GM12878 (cell line): ENCODE results near the gene BAZ2A. TPM values are rescaled to one million over a fixed set of nuclear protein-coding genes. Genes with fewer than 3 reads are reported as not detected.

Source experiments
- ATAC-seq: fragments of 200-7000 bp; cut with Tn5 transposase; 3 replicates; pipeline ENCODE4 v1.9.1; 2020; ENCODE audit warnings: mild to moderate bottlenecking, moderate library complexity
- BruUV-seq: library from RNA; stranded (reverse); fragments of 400-500 nt; replicated peaks from 2 replicates; lab custom pipeline; 2021; lab: Mats Ljungman, UMichigan
- CTCF ChIA-PET: fragments of 300-600 bp; sonication (Branson Sonifier 250); formaldehyde crosslinking; extraction: SDS; loops from one replicate; lab custom pipeline; 2021; ENCODE audit warnings: inconsistent platforms; lab: Yijun Ruan, JAX
- POLR2A ChIA-PET: fragments of 350-600 bp; formaldehyde crosslinking; extraction: SDS; loops from one replicate; lab custom pipeline; 2021; ENCODE audit warnings: inconsistent platforms; lab: Charles Lee
- RAD21 ChIA-PET: fragments of 300-600 bp; sonication (Branson Sonifier 250); formaldehyde crosslinking; loops from one replicate; lab custom pipeline; 2023; ENCODE audit warnings: antibody characterized with exemption; ENCODE audit not compliant: unreplicated experiment; lab: Charles Lee
- SMC1A ChIA-PET: fragments of 300-600 bp; sonication (Branson Sonifier 250); formaldehyde crosslinking; loops from one replicate; lab custom pipeline; 2023; ENCODE audit not compliant: unreplicated experiment, uncharacterized antibody; lab: Charles Lee
- DNase-seq: peaks from one replicate; pipeline ENCODE4 v3.0.0-alpha.2; 2011; ENCODE audit warnings: low read depth, low spot score
- FAIRE-seq: peaks from 3 replicates; lab custom pipeline; 2011; peaks lifted over from hg19 to GRCh38; lab: Jason Lieb, UNC
- H2AFZ ChIP-seq: 2 replicates; pipeline ENCODE4 v1.6.0; 2011; ENCODE audit warnings: low read depth, low read length, control low read depth; ENCODE audit not compliant: control insufficient read depth
- H3K27ac ChIP-seq: 2 replicates; pipeline ENCODE4 v1.5.1; 2011; ENCODE audit warnings: control low read depth; ENCODE audit not compliant: control insufficient read depth, insufficient read depth
- H3K27me3 ChIP-seq, 2 experiments: replicated peaks in 1 of 2; 2 replicates each; pipeline versions ENCODE4 v1.6.0 to v1.6.1; 2011; ENCODE audit warnings: low read length in 1 of 2; ENCODE audit not compliant: control insufficient read depth in 2 of 2, insufficient read depth in 2 of 2
- H3K36me3 ChIP-seq, 2 experiments: 2 replicates each; pipeline ENCODE4 v1.5.1; 2011; ENCODE audit warnings: low read length in 1 of 2; ENCODE audit not compliant: control insufficient read depth in 2 of 2, insufficient read depth in 2 of 2
- H3K4me1 ChIP-seq: 2 replicates; pipeline ENCODE4 v1.6.1; 2011; ENCODE audit warnings: mild to moderate bottlenecking, low read length, moderate library complexity, mixed read lengths; ENCODE audit not compliant: control insufficient read depth, insufficient read depth
- H3K4me2 ChIP-seq: 2 replicates; pipeline ENCODE4 v1.6.0; 2011; ENCODE audit warnings: control low read depth; ENCODE audit not compliant: control insufficient read depth, insufficient read depth
- H3K4me3 ChIP-seq: fragments of 200-600 bp; sonication (generic); 2 replicates; pipeline ENCODE4 v1.5.1; 2016
- H3K79me2 ChIP-seq: 2 replicates; pipeline ENCODE4 v1.6.0; 2011; ENCODE audit warnings: low read length; ENCODE audit not compliant: control insufficient read depth, insufficient read depth
- H3K9ac ChIP-seq: 2 replicates; pipeline ENCODE4 v1.8.0; 2011; ENCODE audit warnings: low read length, control low read depth, mixed read lengths; ENCODE audit not compliant: control insufficient read depth, insufficient read depth
- H3K9me3 ChIP-seq: replicated peaks from 3 replicates; pipeline ENCODE4 v1.5.1; 2011; ENCODE audit warnings: mild to moderate bottlenecking, low read length; ENCODE audit not compliant: control insufficient read depth, insufficient read depth
- H4K20me1 ChIP-seq: 2 replicates; pipeline ENCODE4 v1.6.0; 2011; ENCODE audit not compliant: control insufficient read depth, insufficient read depth
- GATAD2B ChIP-seq: fragments of 450-650 bp; conservative IDR thresholded peaks from 2 replicates; pipeline ENCODE4 v1.6.1; 2017; ENCODE audit warnings: low read depth, mild to moderate bottlenecking, moderate library complexity
- HDAC6 ChIP-seq: fragments of 200-600 bp; sonication (generic); IDR thresholded peaks from one replicate; pipeline ENCODE4 v1.8.0; 2017; ENCODE audit warnings: antibody characterized with exemption; ENCODE audit not compliant: unreplicated experiment
- JUNB ChIP-seq: IDR thresholded peaks from 2 replicates; pipeline ENCODE4 v1.6.1; 2016; ENCODE audit warnings: antibody characterized with exemption, mild to moderate bottlenecking
- MEF2A ChIP-seq: IDR thresholded peaks from 2 replicates; pipeline ENCODE4 v1.6.1; 2011; ENCODE audit warnings: low read depth, mild to moderate bottlenecking, low read length, moderate library complexity; ENCODE audit not compliant: insufficient read depth
- NFYA ChIP-seq: IDR thresholded peaks from 2 replicates; pipeline ENCODE4 v1.6.1; 2011; ENCODE audit warnings: low read depth, mild to moderate bottlenecking, low read length, improper control_type of control experiment, borderline replicate concordance
- NRF1 ChIP-seq: conservative IDR thresholded peaks from 2 replicates; pipeline ENCODE4 v1.6.1; 2011; ENCODE audit warnings: mild to moderate bottlenecking, low read depth, low read length, improper control_type of control experiment
- PAX5 ChIP-seq: IDR thresholded peaks from 2 replicates; pipeline ENCODE4 v1.6.1; 2011; ENCODE audit warnings: low read depth, low read length, borderline replicate concordance
- PAX8 ChIP-seq: fragments of 450-650 bp; IDR thresholded peaks from 2 replicates; pipeline ENCODE4 v1.6.1; 2017; ENCODE audit warnings: mild to moderate bottlenecking, moderate library complexity
- SREBF1 ChIP-seq: IDR thresholded peaks from 2 replicates; pipeline ENCODE4 v1.6.1; 2012; ENCODE audit warnings: mild to moderate bottlenecking, low read length
- STAT1 ChIP-seq: fragments of 450-650 bp; conservative IDR thresholded peaks from 2 replicates; pipeline ENCODE4 v1.6.1; 2014; ENCODE audit warnings: antibody characterized with exemption, mild to moderate bottlenecking
- YY1 ChIP-seq: IDR thresholded peaks from 2 replicates; pipeline ENCODE4 v1.6.1; 2011; ENCODE audit warnings: low read depth, mild to moderate bottlenecking, low read length
- ZNF207 ChIP-seq: fragments of 450-650 bp; IDR thresholded peaks from 2 replicates; pipeline ENCODE4 v1.6.1; 2014; ENCODE audit warnings: antibody characterized with exemption, mild to moderate bottlenecking, borderline replicate concordance
- WGBS: methylation state at CpG from one replicate; pipeline ENCODE4 v1.1.6; 2016; ENCODE audit warnings: low lambda C conversion rate; ENCODE audit not compliant: insufficient replicate concordance, insufficient coverage; ENCODE audit errors: missing lambda C conversion rate; 5-methylcytosine and 5-hydroxymethylcytosine counted together
- in situ Hi-C: fragments of 300-500 bp; cut with MboI; formaldehyde crosslinking; loops from 9 replicates; pipeline ENCODE4 v1.14.3; 2018; ENCODE audit warnings: mixed read lengths
- intact Hi-C: fragments of 100-400 bp; cut with micrococcal nuclease; formaldehyde crosslinking; loops from one replicate; pipeline ENCODE4 v1.14.2; 2022; ENCODE audit not compliant: unreplicated experiment
- polyA plus RNA-seq, 11 experiments: library from polyadenylated mRNA; depleted of rRNA in 4 of 11; unstranded in 6 of 11; stranded (reverse) in 5 of 11; fragments of >200 nt; fragmentation: Nextera tagmentation in 4 of 11; fragmentation: Illumina TruSeq in 1 of 11; extraction: Ambion mirVana in 4 of 11; extraction: Trizol in 1 of 11; gene quantifications; 1 replicate in 1 of 11; 2 replicates in 10 of 11; pipeline versions ENCODE4 v1.2.1 to v1.2.3, GENCODE V29; 2011 to 2016; ENCODE audit warnings: inconsistent platforms in 2 of 11, missing spikeins in 2 of 11, low read depth in 1 of 11
- total RNA-seq, 4 experiments: library from RNA; depleted of rRNA in 3 of 4; stranded (reverse); fragments of >200 nt in 3 of 4; fragmentation: Illumina TruSeq in 1 of 4; extraction: Trizol in 1 of 4; gene quantifications; 2 replicates each; pipeline versions ENCODE4 v1.2.1 to v1.2.3, GENCODE V29; 2013 to 2021
- TF ChIP-seq, protein P1 (sequence below): IDR thresholded peaks from 2 replicates; pipeline ENCODE4 v1.6.1; 2012; ENCODE audit warnings: improper control_type of control experiment, low read depth, low read length; ENCODE audit not compliant: insufficient replicate concordance

BAZ2A gene
- total and polyA plus RNA-seq, 10 of the 15 experiments (the other 5 are each of a cell fraction or from before 2014, with no cell fraction given) = 4.8 to 90.2 (median 29.9) TPM

DNA sequence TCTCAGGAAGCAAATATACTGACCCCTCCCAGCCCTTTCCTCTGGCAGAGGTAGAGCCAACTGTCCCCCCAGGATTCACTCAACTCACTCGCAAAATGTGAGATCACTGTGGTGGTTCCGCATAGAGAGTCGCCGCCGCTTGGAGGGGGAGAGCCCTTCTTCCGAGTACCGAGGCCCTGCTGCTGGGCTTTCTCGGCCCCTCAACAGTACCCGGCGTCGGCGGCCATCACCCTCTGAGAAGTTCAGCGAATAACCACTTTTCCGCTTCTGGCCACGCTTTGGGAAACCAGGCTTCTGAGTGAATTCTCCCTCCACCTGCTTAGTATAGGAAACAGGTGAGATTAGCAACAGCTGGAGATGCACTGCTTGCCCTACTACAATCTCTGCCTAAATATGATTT is 31.1 kb downstream of the BAZ2A start:
- Histone ChIP-seq H2AFZ (no peak overlapping the region), H3K4me2 (no peak overlapping the region), H3K79me2 (no peaks in the 10 kb centered on the region), H3K4me1 (no peaks in the 10 kb centered on the region; the same call in 1 of the 2 replicates), H3K9ac (no peak overlapping the region), H4K20me1 (no peaks in the 10 kb centered on the region; the same call in 1 of the 2 replicates), H3K27me3 (no peaks in the 10 kb centered on the region), H3K4me3 (no peak overlapping the region), H3K27ac (no peak overlapping the region), H3K36me3 (peaks cover 37 to 52% of the 10 kb centered on the region in 2 experiments), H3K9me3 (no peaks in the 10 kb centered on the region)
- ATAC-seq (no peak), DNase-seq (no peak), FAIRE-seq (no peak)
- WGBS = 86% methylated on average over 15 of the region's 15 CpGs
- TF ChIP-seq YY1 (no peak), STAT1 (no peak), NRF1 (no peak)
- ChIA-PET POLR2A (no interaction called here), RAD21 (no interaction called here), SMC1A (interaction anchor here (1.4 kb wide), 1 partner anchor 37 kb away, joined by 3 read pairs; no protein-coding TSS in a partner anchor), CTCF (no interaction called here)
- no TSS peak for BruUV-seq
- intact Hi-C loops (loop anchor here (10.0 kb wide), 1 partner anchor 404 kb away; no protein-coding TSS in a partner anchor), in situ Hi-C loops (no loop called here)

DNA sequence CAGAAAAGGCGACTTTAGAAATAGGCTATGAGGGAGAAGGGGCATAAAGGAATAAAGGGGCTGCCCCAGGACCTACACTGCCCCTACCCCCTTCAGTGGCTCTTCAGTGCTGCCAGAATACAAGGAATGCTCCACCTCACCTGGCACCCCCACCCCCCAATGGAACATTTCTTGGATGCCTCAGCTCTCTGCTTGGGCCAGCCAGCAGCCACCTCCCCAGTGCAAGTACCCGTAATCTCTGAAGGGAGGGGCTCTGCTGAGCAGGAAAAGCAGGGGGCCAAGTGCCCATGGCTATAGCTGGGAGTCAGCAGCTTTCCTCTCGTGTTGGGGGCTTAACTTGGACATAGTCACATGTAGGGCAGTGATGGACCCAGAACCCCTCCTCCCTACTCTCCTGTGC is 33.3 kb downstream of the BAZ2A start:
- SMC1A ChIA-PET = interaction anchor here (1.2 to 4.4 kb wide), 2 partner anchors 27 to 40 kb away, joined by 3 to 16 read pairs; no protein-coding TSS in a partner anchor
- Histone ChIP-seq H3K79me2 (no peaks in the 10 kb centered on the region), H3K27ac (no peak overlapping the region), H3K4me3 (no peak overlapping the region), H3K9me3 (no peaks in the 10 kb centered on the region), H3K36me3 (peaks cover 26 to 46% of the 10 kb centered on the region in 2 experiments), H3K4me2 (no peak overlapping the region)
- RAD21 ChIA-PET = interaction anchor here (0.7 to 4.3 kb wide), 2 partner anchors 34 to 39 kb away, joined by 4 to 21 read pairs; no protein-coding TSS in a partner anchor
- intact Hi-C loops = loop anchor here (10.0 kb wide), 1 partner anchor 402 kb away; no protein-coding TSS in a partner anchor
- no TSS peak for BruUV-seq
- WGBS = 75% methylated on average over 3 of the region's 3 CpGs
- no peak for TF ChIP-seq HDAC6
- no peak for TF ChIP-seq MEF2A
- no peak for TF ChIP-seq NFYA
- TF ChIP-seq SREBF1 = no peak
- TF ChIP-seq PAX5 = no peak
- no peak for TF ChIP-seq JUNB
- TF ChIP-seq PAX8 = no peak
- TF ChIP-seq GATAD2B = no peak
- TF ChIP-seq, protein P1, sequence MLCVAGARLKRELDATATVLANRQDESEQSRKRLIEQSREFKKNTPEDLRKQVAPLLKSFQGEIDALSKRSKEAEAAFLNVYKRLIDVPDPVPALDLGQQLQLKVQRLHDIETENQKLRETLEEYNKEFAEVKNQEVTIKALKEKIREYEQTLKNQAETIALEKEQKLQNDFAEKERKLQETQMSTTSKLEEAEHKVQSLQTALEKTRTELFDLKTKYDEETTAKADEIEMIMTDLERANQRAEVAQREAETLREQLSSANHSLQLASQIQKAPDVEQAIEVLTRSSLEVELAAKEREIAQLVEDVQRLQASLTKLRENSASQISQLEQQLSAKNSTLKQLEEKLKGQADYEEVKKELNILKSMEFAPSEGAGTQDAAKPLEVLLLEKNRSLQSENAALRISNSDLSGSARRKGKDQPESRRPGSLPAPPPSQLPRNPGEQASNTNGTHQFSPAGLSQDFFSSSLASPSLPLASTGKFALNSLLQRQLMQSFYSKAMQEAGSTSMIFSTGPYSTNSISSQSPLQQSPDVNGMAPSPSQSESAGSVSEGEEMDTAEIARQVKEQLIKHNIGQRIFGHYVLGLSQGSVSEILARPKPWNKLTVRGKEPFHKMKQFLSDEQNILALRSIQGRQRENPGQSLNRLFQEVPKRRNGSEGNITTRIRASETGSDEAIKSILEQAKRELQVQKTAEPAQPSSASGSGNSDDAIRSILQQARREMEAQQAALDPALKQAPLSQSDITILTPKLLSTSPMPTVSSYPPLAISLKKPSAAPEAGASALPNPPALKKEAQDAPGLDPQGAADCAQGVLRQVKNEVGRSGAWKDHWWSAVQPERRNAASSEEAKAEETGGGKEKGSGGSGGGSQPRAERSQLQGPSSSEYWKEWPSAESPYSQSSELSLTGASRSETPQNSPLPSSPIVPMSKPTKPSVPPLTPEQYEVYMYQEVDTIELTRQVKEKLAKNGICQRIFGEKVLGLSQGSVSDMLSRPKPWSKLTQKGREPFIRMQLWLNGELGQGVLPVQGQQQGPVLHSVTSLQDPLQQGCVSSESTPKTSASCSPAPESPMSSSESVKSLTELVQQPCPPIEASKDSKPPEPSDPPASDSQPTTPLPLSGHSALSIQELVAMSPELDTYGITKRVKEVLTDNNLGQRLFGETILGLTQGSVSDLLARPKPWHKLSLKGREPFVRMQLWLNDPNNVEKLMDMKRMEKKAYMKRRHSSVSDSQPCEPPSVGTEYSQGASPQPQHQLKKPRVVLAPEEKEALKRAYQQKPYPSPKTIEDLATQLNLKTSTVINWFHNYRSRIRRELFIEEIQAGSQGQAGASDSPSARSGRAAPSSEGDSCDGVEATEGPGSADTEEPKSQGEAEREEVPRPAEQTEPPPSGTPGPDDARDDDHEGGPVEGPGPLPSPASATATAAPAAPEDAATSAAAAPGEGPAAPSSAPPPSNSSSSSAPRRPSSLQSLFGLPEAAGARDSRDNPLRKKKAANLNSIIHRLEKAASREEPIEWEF = no peak
- TF ChIP-seq ZNF207 = no peak
- TF ChIP-seq, all 136 proteins: peak for 0
- no peak overlapping the region for H3K9ac ChIP-seq
- POLR2A ChIA-PET = interaction anchor here (0.6 to 1.0 kb wide), 3 partner anchors 14 to 139 kb away, joined by 3 to 10 read pairs (median 6); no protein-coding TSS in a partner anchor
- no peak overlapping the region for H2AFZ ChIP-seq
- no peaks in the 10 kb centered on the region; the same call in 1 of the 2 replicates for H4K20me1 ChIP-seq
- CTCF ChIA-PET = interaction anchor here (0.7 to 6.5 kb wide), 5 partner anchors 27 to 482 kb away, joined by 3 to 50 read pairs (median 3); partner anchors contain the start of gene NEMP1
- in situ Hi-C loops = no loop called here
- H3K27me3 ChIP-seq = no peaks in the 10 kb centered on the region
- ATAC-seq (no peak), FAIRE-seq (no peak), DNase-seq (no peak)
- H3K4me1 ChIP-seq = no peaks in the 10 kb centered on the region; the same call in 1 of the 2 replicates
